Measurements from ENCODE around the gene EIF4EBP2. TPM values are rescaled to one million over a fixed set of nuclear protein-coding genes. Genes with fewer than 3 reads are reported as not detected.
A peak's percentile ranks its signal among the peaks of the same experiment; 100 is the strongest.

The EIF4EBP2 gene
- total and polyA plus RNA-seq, 2 experiments from 2014 or later = 43.1 to 77.1 TPM

DNA sequence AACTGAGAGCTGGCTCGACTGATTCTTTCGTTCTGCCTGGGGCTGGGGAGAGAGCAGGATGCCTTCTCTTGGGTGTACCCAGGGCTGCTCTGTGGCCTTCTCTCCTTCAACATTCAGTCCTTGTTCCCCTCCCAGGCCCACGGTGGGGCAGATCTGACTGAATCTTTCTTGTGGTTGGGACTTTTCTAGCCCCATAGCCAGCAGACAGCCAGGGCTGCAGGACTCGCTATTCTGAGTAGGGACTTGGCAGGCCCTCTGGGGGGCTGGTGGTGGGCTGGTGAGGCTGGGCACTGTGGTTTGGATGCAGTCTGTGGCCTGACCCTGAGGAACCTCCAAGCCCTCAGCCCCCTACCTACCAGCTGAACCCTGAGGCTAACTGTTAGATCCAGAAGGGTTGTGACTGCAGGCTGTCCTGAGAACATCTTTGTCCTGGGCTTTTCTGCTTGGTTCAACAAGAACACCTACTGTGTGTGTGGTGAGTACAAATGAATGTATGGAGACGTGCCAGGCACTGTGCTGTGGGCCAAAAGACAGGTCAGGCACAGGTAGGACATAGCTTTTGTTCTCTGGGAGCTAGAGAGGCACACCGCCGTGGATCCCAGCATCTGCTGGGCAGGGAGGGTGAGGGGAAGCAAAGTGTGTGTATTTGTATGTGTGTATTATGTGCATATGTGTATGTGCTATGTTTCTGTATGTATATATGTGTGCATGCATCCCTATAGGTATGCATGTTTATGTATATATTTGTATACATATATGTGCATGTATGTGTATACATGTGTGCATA, 72.5 kb downstream of the EIF4EBP2 start:
- Histone ChIP-seq H3K27ac (no peak overlapping the region), H3K4me2 (no peak overlapping the region), H2AFZ (no peak overlapping the region), H3K4me1 (ENCODE audit: insufficient read depth) (peaks cover 6% of the 10 kb centered on the region), H3K27me3 (peaks cover 40% of the 10 kb centered on the region), H3K36me3 (replicated peaks; ENCODE audit: insufficient read depth, low read depth) (no peaks in the 10 kb centered on the region), H3K4me3 (no peak overlapping the region), H3K9me3 (ENCODE audit: low read depth) (no peaks in the 10 kb centered on the region), H4K20me1 (ENCODE audit: insufficient read depth, poor library complexity, severe bottlenecking) (no peaks in the 10 kb centered on the region), H3K79me2 (no peaks in the 10 kb centered on the region), H3K9me2 (replicated peaks; ENCODE audit: insufficient read depth) (no peaks in the 10 kb centered on the region)
- TF ChIP-seq EZH2 (IDR thresholded peaks at IDR 0.05; ENCODE audit: borderline replicate concordance) = no peak
- TF ChIP-seq EZH2phosphoT487 (IDR thresholded peaks at IDR 0.05; ENCODE audit: low read depth, severe bottlenecking, unreplicated experiment) = no peak
- no peak for TF ChIP-seq CTCF (IDR thresholded peaks at IDR 0.05; ENCODE audit: poor library complexity)
- DNase-seq (ENCODE audit: low spot score) = no peak
- WGBS (ENCODE audit: low lambda C conversion rate, missing lambda C conversion rate) = 68% methylated on average over 7 of the region's 7 CpGs

DNA sequence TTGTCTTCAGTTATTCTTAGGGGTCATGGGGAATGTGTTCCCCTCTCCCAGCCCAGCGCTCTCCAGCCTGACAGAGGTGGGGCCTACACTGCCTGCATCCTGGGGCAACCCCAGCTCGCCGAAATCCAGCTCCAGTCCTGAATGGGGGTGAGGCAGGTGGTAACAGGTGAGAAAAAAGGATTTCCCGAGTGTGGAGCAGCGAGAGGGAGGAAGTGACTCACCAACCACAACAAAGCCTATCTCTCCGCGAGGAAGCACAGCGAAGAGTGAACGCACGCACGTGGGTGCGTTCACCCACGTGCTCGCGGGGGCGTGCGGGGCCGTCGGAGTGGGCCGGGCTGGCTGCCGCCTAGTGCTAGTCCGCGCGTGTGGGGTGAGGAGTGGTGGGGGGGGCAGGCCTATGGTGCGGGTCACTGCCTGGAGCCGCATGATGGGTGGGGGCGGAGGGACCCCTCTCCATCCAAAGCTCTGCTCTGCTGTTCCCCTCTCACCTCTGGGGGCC, 73.8 kb downstream of the EIF4EBP2 start:
- H3K27ac ChIP-seq = no peak overlapping the region
- H3K27me3 ChIP-seq = peaks cover 40% of the 10 kb centered on the region
- TF ChIP-seq EZH2phosphoT487 (IDR thresholded peaks at IDR 0.05; ENCODE audit: low read depth, severe bottlenecking, unreplicated experiment) (no peak), CTCF (IDR thresholded peaks at IDR 0.05; ENCODE audit: poor library complexity) (no peak), EZH2 (IDR thresholded peaks at IDR 0.05; ENCODE audit: borderline replicate concordance) (no peak)
- no peaks in the 10 kb centered on the region for H3K79me2 ChIP-seq
- 9% methylated on average over 23 of the region's 27 CpGs for WGBS (ENCODE audit: low lambda C conversion rate, missing lambda C conversion rate)
- no peaks in the 10 kb centered on the region for H3K9me2 ChIP-seq (replicated peaks; ENCODE audit: insufficient read depth)
- H2AFZ ChIP-seq = no peak overlapping the region
- no peaks in the 10 kb centered on the region for H4K20me1 ChIP-seq (ENCODE audit: insufficient read depth, poor library complexity, severe bottlenecking)
- no peaks in the 10 kb centered on the region for H3K9me3 ChIP-seq (ENCODE audit: low read depth)
- peak overlapping the region; percentile 78 for H3K4me3 ChIP-seq
- peak; percentile 58 for DNase-seq (ENCODE audit: low spot score)
- no peaks in the 10 kb centered on the region for H3K36me3 ChIP-seq (replicated peaks; ENCODE audit: insufficient read depth, low read depth)
- H3K4me1 ChIP-seq (ENCODE audit: insufficient read depth) = peaks cover 14% of the 10 kb centered on the region
- peak overlapping the region; percentile 95 for H3K4me2 ChIP-seq

Other genes with a start within 250 kb of the EIF4EBP2 start
- 141 and 164 TPM in 2 replicates for gene SAR1A, start 233.6 kb upstream of the EIF4EBP2 start, total RNA-seq
- 106 and 131 TPM in 2 replicates for gene SAR1A, start 233.6 kb upstream of the EIF4EBP2 start, polyA plus RNA-seq
- 156 and 175 TPM in 2 replicates for gene PPA1, start 170.7 kb upstream of the EIF4EBP2 start, total RNA-seq
- gene PPA1, start 170.7 kb upstream of the EIF4EBP2 start, polyA plus RNA-seq = 106 and 131 TPM in 2 replicates
- gene NPFFR1, start 120.1 kb upstream of the EIF4EBP2 start, total RNA-seq = not detected in 2 replicates
- gene NPFFR1, start 120.1 kb upstream of the EIF4EBP2 start, polyA plus RNA-seq = not detected in 2 replicates
- 7.2 and 8.2 TPM in 2 replicates for gene LRRC20, start 21.5 kb upstream of the EIF4EBP2 start, total RNA-seq
- 3.0 and 4.0 TPM in 2 replicates for gene LRRC20, start 21.5 kb upstream of the EIF4EBP2 start, polyA plus RNA-seq
- gene NODAL, start 37.5 kb downstream of the EIF4EBP2 start, total RNA-seq = not detected in 2 replicates
- gene NODAL, start 37.5 kb downstream of the EIF4EBP2 start, polyA plus RNA-seq = not detected in 2 replicates
- 1.1 and 2.2 TPM in 2 replicates for gene PALD1, start 74.6 kb downstream of the EIF4EBP2 start, total RNA-seq
- gene PALD1, start 74.6 kb downstream of the EIF4EBP2 start, polyA plus RNA-seq = 1.1 and 1.3 TPM in 2 replicates
- not detected in 2 replicates for gene PRF1, start 198.6 kb downstream of the EIF4EBP2 start, total RNA-seq
- gene PRF1, start 198.6 kb downstream of the EIF4EBP2 start, polyA plus RNA-seq = 0.39 TPM in 1 of 2 replicates, not detected in the other